GM20000 (cell line): ENCODE measurements around the gene PNO1.
"Not testable (repeated sequence)": the region's sequence is repeated elsewhere in the genome, so short reads cannot be mapped to it uniquely, and the experiment has no call there.

ENCODE experiments used
- DNase-seq: peaks from one replicate; pipeline ENCODE4 v3.0.0; 2012; ENCODE audit warnings: low spot score
- CTCF ChIP-seq: IDR thresholded peaks from 2 replicates; pipeline ENCODE4 v1.5.1; 2012; ENCODE audit warnings: mild to moderate bottlenecking, control low read depth; ENCODE audit errors: extremely low read depth, missing control alignments

Gene PNO1

GRCh38 chr2:68157402-68158133 is at the start of gene PNO1:
PNO1 (plus strand) TSS chr2:68157888; CDS start chr2:68157935, 47 bp downstream.
- TF ChIP-seq CTCF = no peak
- DNase-seq = peak; percentile 92

GRCh38 chr2:68108120-68108519 is 49.6 kb upstream of the PNO1 start:
- TF ChIP-seq CTCF = no peak
- DNase-seq = no peak

GRCh38 chr2:68110102-68110501 is 47.6 kb upstream of the PNO1 start:
- TF ChIP-seq CTCF = no peak
- no peak for DNase-seq

- DNase-seq = no peak
- no peak for TF ChIP-seq CTCF
These were observed 41.7 kb upstream of the PNO1 start for GRCh38 chr2:68115965-68116364.

- DNase-seq = not testable (repeated sequence)
These were observed 39.8 kb upstream of the PNO1 start for GRCh38 chr2:68117922-68118321.

- TF ChIP-seq CTCF = no peak
- no peak for DNase-seq
These were observed 38.9 kb upstream of the PNO1 start for GRCh38 chr2:68118816-68119215.

GRCh38 chr2:68119504-68119903 is 38.2 kb upstream of the PNO1 start:
- DNase-seq = no peak
- no peak for TF ChIP-seq CTCF
